Activated T-cell treated with anti-CD3 and anti-CD28 coated beads for 4 hours (primary cell): Measurements from ENCODE around the gene SLCO2B1.

Source experiments
- DNase-seq: peaks from one replicate; pipeline ENCODE4 v3.0.0-alpha.2; 2020

Gene SLCO2B1

GRCh38 chr11:75195167-75195962 is 44.5 kb downstream of the SLCO2B1 start:
- DNase-seq = no peak

- no peak for DNase-seq
Measured at GRCh38 chr11:75196426-75196825, 45.5 kb downstream of the SLCO2B1 start.

- DNase-seq = no peak
Measured at GRCh38 chr11:75197512-75198277, 46.8 kb downstream of the SLCO2B1 start.

- DNase-seq = no peak
Measured at GRCh38 chr11:75198278-75198973, 47.5 kb downstream of the SLCO2B1 start.

GRCh38 chr11:75199412-75199955 is 48.6 kb downstream of the SLCO2B1 start:
- DNase-seq = no peak

- DNase-seq = no peak
Measured at GRCh38 chr11:75200051-75200450, 49.1 kb downstream of the SLCO2B1 start.

- no peak for DNase-seq
Measured at GRCh38 chr11:75200531-75200930, 49.6 kb downstream of the SLCO2B1 start.

GRCh38 chr11:75201771-75202170 is 50.9 kb downstream of the SLCO2B1 start:
- no peak for DNase-seq

- DNase-seq = no peak
Measured at GRCh38 chr11:75202195-75202594, 51.3 kb downstream of the SLCO2B1 start.

- no peak for DNase-seq
Measured at GRCh38 chr11:75203138-75203537, 52.2 kb downstream of the SLCO2B1 start.

- DNase-seq = no peak
Measured at GRCh38 chr11:75203641-75204011, 52.7 kb downstream of the SLCO2B1 start.

GRCh38 chr11:75204012-75204674 is 53.2 kb downstream of the SLCO2B1 start:
- DNase-seq = no peak

- peak; percentile 72 for DNase-seq
Measured at GRCh38 chr11:75204685-75205563, 54.0 kb downstream of the SLCO2B1 start.

- DNase-seq = no peak
Measured at GRCh38 chr11:75205564-75206020, 54.7 kb downstream of the SLCO2B1 start.

GRCh38 chr11:75208446-75208845 is 57.5 kb downstream of the SLCO2B1 start:
- DNase-seq = no peak

- DNase-seq = no peak
Measured at GRCh38 chr11:75212411-75212810, 61.5 kb downstream of the SLCO2B1 start.

- peak; percentile 52 for DNase-seq
Measured at GRCh38 chr11:75214411-75214821, 63.5 kb downstream of the SLCO2B1 start.

- no peak for DNase-seq
Measured at GRCh38 chr11:75214843-75215242, 63.9 kb downstream of the SLCO2B1 start.

GRCh38 chr11:75219869-75220268 is 69.0 kb downstream of the SLCO2B1 start:
- DNase-seq = no peak

- DNase-seq = no peak
Measured at GRCh38 chr11:75223954-75224643, 73.2 kb downstream of the SLCO2B1 start.

GRCh38 chr11:75225794-75226193 is 74.9 kb downstream of the SLCO2B1 start:
- no peak for DNase-seq
